DMS153 (cell line): ENCODE measurements around the gene F10.
"Not testable (repeated sequence)": the region's sequence is repeated elsewhere in the genome, so short reads cannot be mapped to it uniquely, and the experiment has no call there.

ENCODE experiments used
- DNase-seq: peaks from one replicate; lab custom pipeline; 2025; lab: John Stamatoyannopoulos, UW

F10 gene

DNA sequence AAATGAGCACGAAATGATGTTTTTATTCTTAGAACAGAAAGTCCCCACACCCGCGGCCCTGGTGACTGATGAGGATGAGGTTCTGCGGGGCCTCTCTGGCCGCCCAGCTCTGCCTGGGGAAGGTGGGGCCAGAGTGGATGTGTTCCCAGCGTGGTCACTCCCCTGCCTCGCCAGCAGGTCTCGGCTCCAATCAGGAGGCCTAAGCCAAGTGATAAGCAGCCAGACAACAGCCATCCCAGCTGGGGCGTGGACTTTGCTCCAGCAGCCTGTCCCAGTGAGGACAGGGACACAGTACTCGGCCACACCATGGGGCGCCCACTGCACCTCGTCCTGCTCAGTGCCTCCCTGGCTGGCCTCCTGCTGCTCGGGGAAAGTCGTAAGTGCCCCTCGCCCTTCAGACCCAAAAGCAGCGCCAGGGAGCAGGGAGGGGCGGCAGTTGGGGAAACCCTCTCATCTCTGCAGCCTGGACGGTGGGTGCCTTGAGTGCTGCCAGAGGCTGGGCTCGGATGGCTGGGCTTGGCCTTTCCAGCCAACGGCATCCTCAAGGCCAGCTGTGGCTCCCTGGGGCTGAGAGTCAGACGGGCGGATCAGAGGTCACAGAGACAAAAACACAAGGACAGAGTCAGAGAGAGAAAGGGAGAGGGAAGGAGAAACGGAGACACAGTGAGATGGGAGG is at the start of gene F10:
Gene F10, plus strand, starts transcription at position 250 of the 676 bp plus-strand sequence. Its CDS starts 57 bp downstream, at position 307.
- no peak for DNase-seq

DNA sequence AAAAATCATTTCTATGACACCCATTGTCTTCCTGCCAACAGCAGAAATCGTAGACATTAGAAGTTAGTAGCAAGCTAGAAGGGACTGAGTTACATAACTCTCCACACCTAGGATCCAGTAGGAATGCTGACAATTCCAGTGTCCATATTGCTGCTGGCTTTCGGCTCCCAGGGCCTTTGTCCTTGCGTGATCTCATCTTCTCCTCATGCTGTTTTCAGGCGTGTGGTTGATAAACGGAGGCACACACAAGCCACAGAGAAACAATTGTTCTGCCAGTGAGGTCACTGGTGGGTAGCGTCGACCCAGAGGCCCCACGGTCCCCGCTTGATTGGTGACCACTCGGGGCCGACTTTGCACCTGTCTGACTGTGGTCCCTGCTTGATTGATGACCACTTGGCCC is 48.7 kb upstream of the F10 start:
- DNase-seq, result no peak

DNA sequence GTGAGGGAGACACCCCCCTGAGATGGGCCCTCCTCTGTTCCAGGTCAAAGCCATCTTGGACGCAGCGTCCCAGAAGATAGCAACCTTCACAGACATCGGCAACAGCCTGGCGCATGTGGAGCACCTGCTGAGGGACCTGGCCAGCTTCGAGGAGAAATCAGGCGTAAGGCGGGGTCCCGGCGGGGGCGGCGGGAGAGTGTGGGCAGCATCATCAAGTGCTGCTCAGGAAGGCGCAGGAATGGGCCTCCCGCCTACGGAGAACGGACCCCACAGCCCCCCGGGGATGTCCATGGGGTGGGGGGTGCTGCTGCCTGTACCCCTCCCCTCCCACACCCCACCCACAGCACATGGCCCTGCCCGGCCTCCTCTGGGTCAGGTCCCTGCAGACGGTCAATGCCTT is 48.2 kb upstream of the F10 start:
- DNase-seq, result no peak

DNA sequence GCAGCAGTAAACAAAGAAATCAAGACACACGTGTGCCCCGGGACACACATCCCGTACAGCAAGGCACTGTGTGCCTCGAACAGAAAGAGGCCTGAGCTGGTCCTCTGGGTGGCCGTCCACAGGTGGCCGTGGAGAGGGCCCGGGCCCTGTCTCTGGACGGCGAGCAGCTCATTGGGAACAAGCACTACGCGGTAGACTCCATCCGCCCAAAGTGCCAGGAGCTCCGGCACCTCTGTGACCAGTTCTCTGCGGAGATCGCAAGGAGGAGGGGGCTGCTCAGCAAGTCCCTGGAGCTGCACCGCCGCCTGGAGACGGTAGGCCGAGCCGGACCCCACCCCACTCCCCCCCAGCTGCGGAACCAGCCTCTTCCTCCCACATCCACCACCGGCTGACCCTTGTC is 47.7 kb upstream of the F10 start:
- DNase-seq, result no peak

DNA sequence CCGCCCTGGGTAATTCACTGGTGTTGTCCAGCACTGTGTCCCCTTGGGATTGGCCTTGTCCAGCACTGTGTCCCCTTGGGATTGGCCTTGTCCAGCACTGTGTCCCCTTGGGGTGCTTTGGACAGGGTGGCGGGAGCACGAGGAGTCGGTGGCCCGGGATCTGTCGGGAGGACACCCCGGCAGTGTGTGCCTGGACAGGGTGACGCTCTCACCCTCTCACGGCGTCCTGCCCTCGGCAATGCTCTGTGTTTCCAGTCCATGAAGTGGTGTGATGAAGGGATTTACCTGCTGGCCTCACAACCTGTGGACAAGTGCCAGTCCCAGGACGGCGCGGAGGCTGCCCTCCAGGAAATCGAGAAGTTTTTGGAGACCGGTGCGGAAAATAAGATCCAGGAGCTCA is 46.9 kb upstream of the F10 start:
- no peak for DNase-seq

DNA sequence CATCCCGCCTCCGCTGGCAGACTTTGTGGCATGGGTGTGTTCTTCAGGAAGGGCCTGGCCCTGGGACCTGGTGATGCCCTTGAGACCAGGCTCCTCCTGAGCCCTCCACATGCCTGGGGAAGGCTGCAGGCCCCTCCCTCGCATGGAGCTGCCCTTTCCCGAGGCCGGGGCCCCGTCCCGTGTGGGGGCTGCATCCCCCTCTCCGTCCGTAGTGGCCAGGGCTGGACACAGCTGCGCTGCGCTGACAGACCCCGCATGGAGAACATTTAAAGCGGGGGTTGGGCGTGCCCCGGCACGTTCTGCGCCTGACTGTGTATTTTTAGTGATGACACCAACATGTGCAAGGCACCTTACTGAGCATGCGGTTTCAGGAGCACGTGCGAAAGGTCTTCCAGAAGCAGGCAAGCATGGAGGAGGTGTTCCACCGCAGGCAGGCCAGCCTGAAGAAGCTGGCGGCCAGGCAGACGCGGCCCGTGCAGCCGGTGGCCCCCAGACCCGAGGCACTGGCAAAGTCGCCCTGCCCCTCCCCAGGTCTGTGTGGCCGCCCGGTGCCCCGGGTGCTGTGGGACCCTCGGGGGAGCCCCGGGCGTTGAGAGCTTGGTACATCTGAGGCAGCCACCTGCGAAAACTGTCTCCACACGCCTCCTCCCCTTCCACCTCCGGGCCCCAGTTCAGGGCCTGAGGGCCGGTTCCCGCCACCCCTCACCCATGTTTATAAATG is 45.8 kb upstream of the F10 start:
- DNase-seq, result no peak

DNA sequence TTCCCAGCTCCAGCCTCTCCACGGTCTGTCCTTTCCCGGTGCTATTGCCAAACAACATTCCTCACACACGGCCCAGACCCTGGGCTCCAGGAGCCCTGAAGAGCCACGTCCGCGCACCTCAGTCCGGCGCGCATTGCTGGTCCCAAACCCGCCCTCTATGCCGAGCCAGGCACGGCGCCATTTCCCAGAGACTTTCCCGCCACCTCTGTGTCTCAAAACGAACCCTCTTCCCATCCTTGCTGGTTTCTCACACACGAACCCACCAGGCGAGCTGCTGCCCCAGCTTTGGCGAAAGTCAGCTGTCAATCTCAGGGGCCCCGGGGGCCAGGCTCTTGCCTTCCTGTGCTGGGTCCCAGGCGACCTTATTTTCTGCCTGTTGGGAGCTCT is 45.0 kb upstream of the F10 start:
- no peak for DNase-seq

DNA sequence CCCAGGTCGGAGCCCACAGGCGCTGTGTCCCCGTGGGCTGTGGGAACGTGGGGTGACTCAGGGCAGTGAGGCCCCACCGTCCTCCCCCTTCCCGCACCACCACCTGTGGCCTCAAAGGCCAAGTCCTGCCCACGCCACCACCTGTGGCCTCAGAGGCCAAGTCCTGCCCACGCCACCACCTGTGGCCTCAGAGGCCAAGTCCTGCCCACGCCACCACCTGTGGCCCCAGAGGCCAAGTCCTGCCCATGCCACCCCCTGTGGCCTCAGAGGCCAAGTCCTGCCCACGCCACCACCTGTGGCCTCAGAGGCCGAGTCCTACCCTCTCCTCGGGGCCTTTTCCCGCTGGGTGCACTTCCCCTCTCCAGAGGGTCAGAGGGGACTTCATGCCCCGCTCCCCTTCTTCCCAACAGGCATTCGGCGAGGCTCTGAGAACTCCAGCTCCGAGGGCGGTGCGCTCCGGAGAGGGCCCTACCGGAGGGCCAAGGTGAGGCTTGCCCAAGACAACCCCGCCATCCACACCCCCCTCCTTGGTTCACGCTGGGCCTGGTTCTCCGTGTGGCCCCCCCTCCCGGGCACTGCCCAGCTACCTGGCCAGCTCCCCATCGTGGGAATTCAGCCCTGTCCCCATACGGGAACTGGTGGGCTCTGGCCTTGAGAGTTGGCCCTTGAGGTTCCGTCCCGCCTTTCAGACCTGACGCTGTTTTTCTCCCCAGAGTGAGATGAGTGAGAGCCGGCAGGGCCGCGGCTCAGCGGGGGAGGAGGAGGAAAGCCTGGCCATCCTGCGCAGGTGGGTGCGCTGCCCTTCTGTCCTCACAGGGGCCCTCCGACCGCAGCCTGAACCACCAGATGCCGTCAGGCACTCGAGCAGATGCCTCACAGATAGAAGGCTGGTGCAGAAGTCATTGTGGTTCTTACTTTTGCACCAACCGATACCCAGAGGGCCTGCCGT is 44.4 kb upstream of the F10 start:
- no peak for DNase-seq

DNA sequence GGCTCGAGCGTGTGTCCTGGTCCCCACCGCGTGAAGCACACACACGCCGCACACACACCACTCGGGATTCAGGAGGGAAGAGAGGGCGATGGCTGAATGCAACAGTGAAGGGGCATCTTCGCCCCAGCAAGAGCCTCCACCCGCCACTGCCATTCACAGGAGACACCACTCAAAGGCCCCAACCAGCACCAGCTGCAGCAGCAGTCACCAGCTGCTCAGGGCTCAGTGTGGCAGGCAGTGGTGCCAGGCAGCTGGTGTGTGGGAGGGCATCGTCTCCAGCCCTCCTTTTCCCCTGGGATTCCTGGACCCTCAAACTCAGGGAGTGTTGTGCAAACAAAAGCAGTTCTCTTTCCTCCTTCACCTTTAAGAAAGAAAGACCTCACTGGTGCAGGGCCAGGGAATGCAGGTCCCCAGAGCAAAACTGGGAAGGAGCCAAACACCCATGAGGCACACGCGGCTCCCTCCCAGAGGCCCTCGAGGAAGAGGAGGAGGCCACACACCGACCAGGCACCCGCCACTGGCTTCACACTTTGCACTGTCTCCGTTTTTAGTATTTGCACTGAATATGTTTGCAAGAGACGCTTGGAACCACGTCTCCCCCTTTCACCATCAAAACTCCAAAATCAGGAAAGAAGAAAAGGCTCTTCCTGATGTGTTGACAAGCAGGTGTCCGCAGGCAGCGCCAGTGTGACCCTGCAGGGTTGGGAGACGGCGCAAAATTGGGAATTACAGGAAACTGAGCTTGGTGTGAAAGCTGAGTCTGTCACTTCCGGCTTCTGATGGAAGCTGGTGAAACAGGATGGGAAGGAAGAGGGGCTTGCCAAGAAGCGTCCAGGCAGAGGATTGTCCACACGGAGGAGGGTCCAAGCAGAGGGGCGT is 43.5 kb upstream of the F10 start:
- no peak for DNase-seq

DNA sequence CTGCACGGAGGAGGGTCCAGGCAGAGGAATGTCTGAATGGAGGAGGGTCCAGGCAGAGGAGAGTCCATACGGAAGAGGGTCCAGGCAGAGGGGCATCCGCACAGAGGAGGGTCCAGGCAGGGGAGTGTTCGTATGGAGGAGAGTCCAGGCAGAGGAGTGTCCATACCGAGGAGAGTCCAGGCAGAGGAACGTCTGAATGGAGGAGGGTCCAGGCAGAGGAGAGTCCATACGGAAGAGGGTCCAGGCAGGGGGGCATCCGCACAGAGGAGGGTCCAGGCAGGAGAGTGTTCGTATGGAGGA is 42.9 kb upstream of the F10 start:
- DNase-seq, result not testable (repeated sequence)

DNA sequence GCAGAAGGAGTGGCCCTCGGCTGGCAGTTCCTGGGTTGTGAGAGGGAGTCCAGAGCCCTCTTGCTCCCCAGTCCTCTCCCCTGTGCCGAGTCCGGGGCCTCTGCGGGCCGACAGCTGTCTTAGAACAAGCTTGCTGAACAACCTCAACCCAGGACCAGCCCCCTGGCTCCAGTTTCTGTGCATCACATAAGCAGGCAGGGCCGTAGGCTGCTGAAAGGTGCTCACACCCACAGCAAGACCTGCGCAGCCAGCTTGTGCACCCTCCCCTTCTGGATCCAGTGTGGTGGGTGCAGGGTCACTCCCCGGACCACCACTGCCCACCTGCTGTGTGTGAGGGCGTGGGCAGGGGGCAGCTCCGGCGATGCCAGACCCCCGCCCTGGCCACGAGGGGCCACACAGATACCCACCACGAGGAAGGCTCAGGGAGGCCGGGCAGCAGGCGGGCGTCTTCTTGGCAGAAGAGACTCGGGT is 42.2 kb upstream of the F10 start:
- no peak for DNase-seq

DNA sequence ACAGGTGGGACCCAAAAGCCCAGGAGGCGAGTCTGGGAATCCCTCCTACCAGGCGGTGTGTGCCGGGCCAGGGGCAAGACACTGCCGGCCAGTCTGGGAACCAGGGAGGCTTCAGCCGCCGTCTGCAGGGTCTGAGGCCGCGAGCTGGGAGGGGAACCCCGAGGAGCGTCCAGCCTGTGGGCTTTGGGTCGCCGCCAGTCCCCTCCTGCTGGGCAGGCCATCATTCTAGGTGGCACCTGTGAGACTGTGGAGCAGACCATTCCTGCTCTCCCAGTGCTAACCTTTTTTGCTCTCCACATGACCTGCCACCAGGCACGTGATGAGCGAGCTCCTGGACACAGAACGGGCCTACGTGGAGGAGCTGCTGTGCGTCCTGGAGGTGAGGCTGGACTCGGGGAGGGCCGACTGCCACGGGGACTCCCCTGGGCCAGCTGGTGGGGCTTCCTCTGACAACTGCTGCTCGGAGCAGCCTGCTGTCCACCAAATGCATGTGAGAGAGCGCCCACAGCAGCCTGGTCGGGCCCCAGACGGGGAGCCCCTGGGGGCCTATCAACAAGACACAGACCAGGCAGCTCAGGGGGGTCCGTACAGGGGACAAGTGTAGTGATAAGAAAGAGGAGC is 41.6 kb upstream of the F10 start:
- DNase-seq, result no peak

DNA sequence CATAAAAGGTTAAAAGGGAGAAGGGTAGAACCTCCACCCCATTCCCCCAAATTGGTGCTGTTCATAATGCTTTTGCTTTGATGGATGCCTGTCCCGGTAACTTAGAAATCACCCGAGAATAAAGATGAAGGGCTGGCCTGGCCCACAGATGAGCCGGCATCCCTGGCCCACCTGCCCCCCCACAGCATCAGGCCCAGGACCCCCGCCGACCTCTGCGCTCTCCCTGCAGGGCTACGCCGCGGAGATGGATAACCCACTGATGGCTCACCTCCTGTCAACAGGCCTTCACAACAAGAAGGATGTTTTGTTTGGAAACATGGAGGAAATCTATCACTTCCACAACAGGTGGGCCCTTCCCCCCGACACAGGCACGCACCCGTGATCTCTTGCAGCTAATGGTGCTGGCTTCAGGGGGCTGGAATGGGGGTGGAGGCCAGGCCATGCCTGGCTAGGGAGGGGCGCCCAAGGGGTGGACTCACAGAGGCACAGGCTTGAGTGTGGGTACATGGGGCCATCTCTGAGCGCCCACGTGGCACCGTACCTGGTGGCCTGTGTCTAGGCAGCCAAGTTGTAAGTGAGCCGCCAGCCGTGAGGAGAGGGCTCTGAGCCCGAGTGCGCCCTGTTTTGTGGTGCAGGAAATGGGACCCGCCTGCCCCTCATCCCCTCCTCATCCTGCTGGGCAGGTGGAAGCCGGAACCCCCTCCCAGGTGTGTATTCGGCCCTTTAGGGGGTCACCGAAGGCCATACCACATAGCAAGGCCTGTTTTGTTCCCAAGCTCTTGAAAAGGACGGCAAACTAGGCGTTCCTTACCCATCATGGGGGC is 40.2 kb upstream of the F10 start:
- DNase-seq, result no peak

DNA sequence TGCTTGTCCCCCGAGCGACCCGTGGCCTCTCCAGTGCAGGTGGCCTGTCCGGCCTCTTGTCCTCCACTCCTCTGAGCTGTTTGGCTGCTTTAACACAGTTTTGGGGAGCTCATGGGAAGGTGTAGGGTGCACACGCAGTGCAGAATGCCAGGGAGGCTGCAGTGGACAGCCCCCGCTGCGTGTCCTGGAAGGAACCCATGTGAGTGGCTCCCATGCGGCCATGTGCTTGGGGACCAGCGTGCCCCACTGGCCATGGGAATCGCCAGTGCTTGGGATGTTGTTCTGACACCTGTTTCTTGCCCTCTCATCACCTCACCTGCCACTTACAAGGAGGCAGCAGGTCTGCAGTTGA is 39.6 kb upstream of the F10 start:
- DNase-seq, result no peak

DNA sequence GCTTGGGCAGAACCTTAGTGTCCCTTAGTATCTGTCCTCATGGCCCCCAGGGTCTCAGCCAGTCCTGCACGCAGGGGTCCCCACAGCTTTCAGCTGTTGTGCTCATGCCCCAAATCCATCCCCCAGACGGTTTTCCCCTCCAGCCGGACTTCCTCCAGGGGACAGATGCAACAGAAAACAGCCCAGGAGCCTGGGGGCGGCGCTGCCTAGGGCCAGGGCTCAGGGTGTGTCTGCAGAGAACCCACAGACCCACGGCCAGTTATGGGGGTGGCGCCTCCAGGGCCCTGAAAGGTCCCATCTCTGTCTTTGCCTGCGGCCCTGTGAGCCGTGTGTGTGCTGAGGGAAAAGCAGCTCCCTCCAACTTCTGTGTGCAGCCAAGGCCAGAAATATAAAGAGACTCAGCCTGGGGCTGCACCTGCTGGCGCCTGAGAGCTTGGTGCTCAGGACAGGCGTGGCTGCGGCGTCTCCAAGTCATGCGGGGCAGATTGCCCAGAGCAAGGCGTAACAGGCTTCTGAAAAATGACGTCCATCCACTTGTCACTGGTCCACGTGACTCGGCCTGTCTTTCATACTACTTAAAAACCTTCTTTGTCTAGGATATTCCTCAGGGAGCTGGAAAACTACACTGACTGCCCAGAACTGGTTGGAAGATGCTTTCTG is 39.1 kb upstream of the F10 start:
- DNase-seq, result peak; percentile 17

DNA sequence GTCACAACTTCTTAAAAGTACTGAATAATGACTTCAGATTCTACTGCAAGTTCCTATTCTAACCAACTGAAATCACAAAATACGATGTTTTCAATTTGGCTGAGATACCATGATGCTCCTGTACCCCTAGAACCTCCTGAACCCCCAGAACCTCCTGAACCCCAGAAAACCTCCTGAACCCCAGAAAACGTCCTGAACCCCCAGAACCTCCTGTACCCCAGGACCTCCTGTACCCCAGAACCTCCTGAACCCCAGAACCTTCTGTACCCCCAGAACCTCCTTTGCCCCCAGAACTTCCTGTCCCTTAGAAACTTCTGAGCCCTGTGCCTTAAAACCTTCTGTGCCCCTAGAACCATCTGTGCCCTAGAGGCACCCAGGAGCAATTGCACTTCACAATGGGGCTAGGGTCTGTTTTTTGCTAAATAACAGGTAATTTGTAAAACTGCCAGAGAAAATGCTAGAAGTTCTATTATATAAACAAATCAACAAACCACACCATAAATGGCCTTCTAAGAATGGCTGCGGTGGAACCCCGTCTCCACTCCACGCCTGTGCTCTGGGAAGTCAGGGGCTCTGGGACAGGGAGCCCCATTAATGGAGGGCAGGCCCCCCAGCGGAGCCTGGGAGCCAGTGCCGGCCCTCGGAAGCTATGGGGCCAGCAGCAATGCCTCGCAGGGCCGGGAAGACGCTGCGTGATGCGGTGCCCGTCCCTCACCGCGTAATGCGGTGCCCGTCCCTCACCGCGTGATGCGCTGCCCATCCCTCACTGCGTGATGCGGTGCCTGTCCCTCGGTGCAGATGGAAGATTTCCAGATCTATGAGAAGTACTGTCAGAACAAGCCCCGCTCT is 38.3 kb upstream of the F10 start:
- no peak for DNase-seq

DNA sequence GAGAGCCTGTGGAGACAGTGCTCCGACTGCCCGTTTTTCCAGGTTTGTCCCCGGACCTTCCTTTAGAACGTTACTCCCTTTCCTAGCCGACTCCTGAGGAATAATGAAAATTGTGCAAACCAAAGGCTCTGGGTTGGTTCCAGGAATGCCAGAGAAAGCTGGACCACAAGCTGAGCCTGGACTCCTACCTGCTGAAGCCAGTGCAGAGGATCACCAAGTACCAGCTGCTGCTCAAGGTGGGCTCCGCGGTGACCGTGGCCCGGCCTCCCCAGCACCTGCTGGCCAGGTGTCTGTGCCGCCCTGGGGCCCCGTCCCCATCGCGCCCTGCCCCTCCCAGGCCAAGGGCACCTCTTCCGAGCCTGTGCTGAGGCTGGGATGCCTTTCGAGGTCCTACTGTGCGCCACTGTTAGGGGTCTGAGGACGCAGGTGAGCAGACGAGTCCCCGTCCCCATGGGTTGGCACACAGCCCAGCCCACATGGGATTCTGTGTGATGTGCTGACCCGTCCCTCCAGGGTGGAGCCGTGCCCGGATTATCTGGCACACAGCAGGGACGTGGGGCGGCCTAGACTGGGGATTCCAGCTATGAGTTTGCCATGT is 37.6 kb upstream of the F10 start:
- DNase-seq, result no peak

DNA sequence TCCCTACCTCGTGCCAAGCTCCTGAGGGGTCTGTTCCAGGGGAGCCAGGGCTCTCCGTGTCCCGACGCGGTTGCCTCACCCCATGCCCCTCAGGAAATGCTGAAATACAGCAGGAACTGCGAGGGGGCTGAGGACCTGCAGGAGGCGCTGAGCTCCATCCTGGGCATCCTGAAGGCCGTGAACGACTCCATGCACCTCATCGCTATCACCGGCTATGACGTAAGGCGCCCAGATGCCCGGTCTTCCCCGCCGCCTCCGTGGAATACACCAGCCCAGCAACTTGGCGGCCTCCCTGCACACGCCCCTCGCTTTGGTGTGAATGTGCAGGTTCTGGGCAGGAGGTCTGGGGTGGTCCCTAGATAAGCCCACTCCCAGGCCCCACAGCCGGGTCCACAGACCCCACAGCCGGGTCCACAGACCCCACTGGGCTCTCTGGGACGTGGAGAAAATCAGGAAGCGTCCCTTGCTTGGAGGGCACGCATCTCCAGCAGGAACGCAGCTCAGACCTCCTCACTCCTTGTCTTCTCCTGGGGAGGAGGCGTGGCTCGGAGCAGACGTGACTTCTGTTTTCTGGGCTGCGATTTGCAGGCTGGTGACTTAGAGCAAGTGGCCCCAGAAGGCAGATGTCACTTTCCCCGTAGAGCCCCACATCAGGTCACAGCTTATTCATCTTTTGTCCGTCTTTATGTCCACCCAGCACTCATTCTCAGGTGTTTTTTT is 36.4 kb upstream of the F10 start:
- no peak for DNase-seq
